SK-N-SH treated with all-trans-retinoic acid at 6 μM for 48 hours (cell line): ENCODE measurements around the gene ADAMTS13.

ENCODE experiments used
- ARNTL ChIP-seq: fragments of 450-650 bp; formaldehyde crosslinking; IDR thresholded peaks from 2 replicates; pipeline ENCODE4 v1.5.0; 2020; ENCODE audit warnings: low read depth, mild to moderate bottlenecking, moderate library complexity, borderline replicate concordance
- BACH2 ChIP-seq: fragments of 250-450 bp; sonication (Bioruptor Pico); IDR thresholded peaks from 2 replicates; pipeline ENCODE4 v1.9.0; 2021; ENCODE audit warnings: mild to moderate bottlenecking, borderline replicate concordance
- CSRNP3 ChIP-seq: fragments of 250-450 bp; sonication (Bioruptor Pico); IDR thresholded peaks from 2 replicates; pipeline ENCODE4 v1.5.1; 2021; ENCODE audit warnings: mild to moderate bottlenecking, moderate library complexity
- ESRRG ChIP-seq: fragments of 250-450 bp; sonication (Bioruptor Pico); IDR thresholded peaks from 2 replicates; pipeline ENCODE4 v1.6.1; 2021; ENCODE audit warnings: mild to moderate bottlenecking
- GLIS3 ChIP-seq: fragments of 250-450 bp; sonication (Bioruptor Pico); IDR thresholded peaks from 2 replicates; pipeline ENCODE4 v1.5.0; 2020; ENCODE audit warnings: mild to moderate bottlenecking, moderate library complexity
- ISL1 ChIP-seq: fragments of 250-450 bp; sonication (Bioruptor Pico); IDR thresholded peaks from 2 replicates; pipeline ENCODE4 v2.1.2; 2022; ENCODE audit warnings: mild to moderate bottlenecking, moderate library complexity
- RARB ChIP-seq: fragments of 250-450 bp; sonication (Bioruptor Pico); IDR thresholded peaks from 2 replicates; pipeline ENCODE4 v1.8.0; 2021; ENCODE audit warnings: mild to moderate bottlenecking, moderate library complexity
- SNAI2 ChIP-seq: fragments of 250-450 bp; sonication (Bioruptor Pico); IDR thresholded peaks from 2 replicates; pipeline ENCODE4 v1.5.0; 2020; ENCODE audit warnings: mild to moderate bottlenecking, moderate library complexity
- TCF4 ChIP-seq: fragments of 250-450 bp; sonication (Bioruptor Pico); IDR thresholded peaks from 2 replicates; pipeline ENCODE4 v1.8.0; 2021; ENCODE audit warnings: mild to moderate bottlenecking, moderate library complexity, borderline replicate concordance
- TOX ChIP-seq: fragments of 250-450 bp; sonication (Bioruptor Pico); IDR thresholded peaks from 2 replicates; pipeline ENCODE4 v1.8.0; 2021; ENCODE audit warnings: mild to moderate bottlenecking, moderate library complexity, borderline replicate concordance
- TF ChIP-seq, protein P1 (sequence below): fragments of 250-450 bp; sonication (Bioruptor Pico); IDR thresholded peaks from 2 replicates; pipeline ENCODE4 v1.5.1; 2020; ENCODE audit warnings: low read depth, mild to moderate bottlenecking, moderate library complexity
- TF ChIP-seq, protein P2 (sequence below): fragments of 250-450 bp; sonication (Bioruptor Pico); IDR thresholded peaks from 2 replicates; pipeline ENCODE4 v1.5.0; 2020; ENCODE audit warnings: mild to moderate bottlenecking, moderate library complexity
- TF ChIP-seq, protein P3 (sequence below): fragments of 250-450 bp; sonication (Bioruptor Pico); IDR thresholded peaks from 2 replicates; pipeline ENCODE4 v1.8.0; 2020; ENCODE audit warnings: mild to moderate bottlenecking, moderate library complexity, borderline replicate concordance

GRCh38 chr9:133493845-133494540 is 71.8 kb downstream of the ADAMTS13 start:
- TF ChIP-seq GLIS3 (CRISPR knock-in tag) = no peak
- TF ChIP-seq, protein P1, sequence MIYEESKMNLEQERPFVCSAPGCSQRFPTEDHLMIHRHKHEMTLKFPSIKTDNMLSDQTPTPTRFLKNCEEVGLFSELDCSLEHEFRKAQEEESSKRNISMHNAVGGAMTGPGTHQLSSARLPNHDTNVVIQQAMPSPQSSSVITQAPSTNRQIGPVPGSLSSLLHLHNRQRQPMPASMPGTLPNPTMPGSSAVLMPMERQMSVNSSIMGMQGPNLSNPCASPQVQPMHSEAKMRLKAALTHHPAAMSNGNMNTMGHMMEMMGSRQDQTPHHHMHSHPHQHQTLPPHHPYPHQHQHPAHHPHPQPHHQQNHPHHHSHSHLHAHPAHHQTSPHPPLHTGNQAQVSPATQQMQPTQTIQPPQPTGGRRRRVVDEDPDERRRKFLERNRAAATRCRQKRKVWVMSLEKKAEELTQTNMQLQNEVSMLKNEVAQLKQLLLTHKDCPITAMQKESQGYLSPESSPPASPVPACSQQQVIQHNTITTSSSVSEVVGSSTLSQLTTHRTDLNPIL (CRISPR knock-in tag) = no peak
- no peak for TF ChIP-seq TCF4 (CRISPR knock-in tag)
- TF ChIP-seq BACH2 = no peak
- TF ChIP-seq RARB (CRISPR knock-in tag) = no peak
- TF ChIP-seq SNAI2 = no peak
- TF ChIP-seq CSRNP3 (CRISPR knock-in tag) = no peak
- TF ChIP-seq TOX (CRISPR knock-in tag) = no peak
- TF ChIP-seq, protein P2, sequence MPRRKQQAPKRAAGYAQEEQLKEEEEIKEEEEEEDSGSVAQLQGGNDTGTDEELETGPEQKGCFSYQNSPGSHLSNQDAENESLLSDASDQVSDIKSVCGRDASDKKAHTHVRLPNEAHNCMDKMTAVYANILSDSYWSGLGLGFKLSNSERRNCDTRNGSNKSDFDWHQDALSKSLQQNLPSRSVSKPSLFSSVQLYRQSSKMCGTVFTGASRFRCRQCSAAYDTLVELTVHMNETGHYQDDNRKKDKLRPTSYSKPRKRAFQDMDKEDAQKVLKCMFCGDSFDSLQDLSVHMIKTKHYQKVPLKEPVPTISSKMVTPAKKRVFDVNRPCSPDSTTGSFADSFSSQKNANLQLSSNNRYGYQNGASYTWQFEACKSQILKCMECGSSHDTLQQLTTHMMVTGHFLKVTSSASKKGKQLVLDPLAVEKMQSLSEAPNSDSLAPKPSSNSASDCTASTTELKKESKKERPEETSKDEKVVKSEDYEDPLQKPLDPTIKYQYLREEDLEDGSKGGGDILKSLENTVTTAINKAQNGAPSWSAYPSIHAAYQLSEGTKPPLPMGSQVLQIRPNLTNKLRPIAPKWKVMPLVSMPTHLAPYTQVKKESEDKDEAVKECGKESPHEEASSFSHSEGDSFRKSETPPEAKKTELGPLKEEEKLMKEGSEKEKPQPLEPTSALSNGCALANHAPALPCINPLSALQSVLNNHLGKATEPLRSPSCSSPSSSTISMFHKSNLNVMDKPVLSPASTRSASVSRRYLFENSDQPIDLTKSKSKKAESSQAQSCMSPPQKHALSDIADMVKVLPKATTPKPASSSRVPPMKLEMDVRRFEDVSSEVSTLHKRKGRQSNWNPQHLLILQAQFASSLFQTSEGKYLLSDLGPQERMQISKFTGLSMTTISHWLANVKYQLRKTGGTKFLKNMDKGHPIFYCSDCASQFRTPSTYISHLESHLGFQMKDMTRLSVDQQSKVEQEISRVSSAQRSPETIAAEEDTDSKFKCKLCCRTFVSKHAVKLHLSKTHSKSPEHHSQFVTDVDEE (CRISPR knock-in tag) = no peak
- no peak for TF ChIP-seq ESRRG (CRISPR knock-in tag)
- TF ChIP-seq, protein P3, sequence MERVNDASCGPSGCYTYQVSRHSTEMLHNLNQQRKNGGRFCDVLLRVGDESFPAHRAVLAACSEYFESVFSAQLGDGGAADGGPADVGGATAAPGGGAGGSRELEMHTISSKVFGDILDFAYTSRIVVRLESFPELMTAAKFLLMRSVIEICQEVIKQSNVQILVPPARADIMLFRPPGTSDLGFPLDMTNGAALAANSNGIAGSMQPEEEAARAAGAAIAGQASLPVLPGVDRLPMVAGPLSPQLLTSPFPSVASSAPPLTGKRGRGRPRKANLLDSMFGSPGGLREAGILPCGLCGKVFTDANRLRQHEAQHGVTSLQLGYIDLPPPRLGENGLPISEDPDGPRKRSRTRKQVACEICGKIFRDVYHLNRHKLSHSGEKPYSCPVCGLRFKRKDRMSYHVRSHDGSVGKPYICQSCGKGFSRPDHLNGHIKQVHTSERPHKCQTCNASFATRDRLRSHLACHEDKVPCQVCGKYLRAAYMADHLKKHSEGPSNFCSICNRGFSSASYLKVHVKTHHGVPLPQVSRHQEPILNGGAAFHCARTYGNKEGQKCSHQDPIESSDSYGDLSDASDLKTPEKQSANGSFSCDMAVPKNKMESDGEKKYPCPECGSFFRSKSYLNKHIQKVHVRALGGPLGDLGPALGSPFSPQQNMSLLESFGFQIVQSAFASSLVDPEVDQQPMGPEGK = no peak
- TF ChIP-seq ISL1 (CRISPR knock-in tag) = no peak
- TF ChIP-seq ARNTL = no peak
